RCC 7860 (cell line): ENCODE measurements around the gene C6orf132.

Experiments
- DNase-seq: peaks from one replicate; pipeline ENCODE4 v3.0.0-alpha.2; 2015; ENCODE audit warnings: low spot score
- FAIRE-seq: peaks from 2 replicates; lab custom pipeline; 2012; peaks lifted over from hg19 to GRCh38; lab: Jason Lieb, UNC

Gene C6orf132

DNA sequence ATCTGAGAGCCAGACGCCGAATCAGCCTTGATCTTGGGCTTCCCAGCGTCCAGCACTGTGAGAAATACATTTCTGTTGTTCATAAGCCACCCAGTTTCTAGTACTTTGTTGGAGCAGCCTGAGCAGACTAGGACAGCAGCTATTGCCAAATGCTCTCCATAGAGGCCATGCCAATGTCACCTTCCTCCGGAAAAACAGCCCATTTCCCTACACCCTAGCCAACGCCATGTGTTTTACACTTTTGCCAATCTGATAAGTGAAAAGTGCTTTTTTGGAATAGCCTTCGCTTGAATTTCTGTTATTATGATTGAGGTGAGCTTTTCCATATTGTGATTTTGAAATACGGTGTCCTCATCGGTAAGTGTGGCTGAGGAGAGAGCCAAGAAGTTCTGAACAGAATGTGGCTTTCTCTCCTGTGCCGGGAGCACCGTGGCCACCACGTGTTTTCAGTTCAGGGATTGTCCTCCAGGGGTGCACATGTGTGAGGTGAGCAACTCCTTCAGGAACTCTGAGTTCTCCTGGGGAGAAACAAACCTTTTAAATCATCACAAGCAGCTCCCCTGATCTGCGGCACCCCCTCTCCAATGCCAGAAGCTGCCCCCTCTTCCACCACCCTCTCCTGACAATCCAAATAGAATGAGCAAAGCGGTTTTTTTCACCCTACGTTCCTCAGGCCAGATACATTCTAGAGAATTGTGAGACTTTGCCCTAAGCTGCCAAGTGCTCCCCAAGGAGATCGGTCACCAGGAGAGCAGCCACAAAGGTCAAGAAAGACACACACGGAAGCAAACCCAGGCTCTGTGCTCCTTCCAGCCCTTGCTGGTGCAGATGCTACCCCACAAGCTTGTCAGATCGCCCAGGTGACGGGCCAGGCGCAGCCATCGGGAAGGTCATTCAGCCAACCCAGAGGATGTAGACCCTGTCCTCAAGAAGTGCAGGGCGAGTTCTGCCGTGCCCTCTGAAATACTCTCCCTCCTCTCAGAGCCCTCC is 56.1 kb downstream of the C6orf132 start:
- DNase-seq: no peak
- no peak for FAIRE-seq

DNA sequence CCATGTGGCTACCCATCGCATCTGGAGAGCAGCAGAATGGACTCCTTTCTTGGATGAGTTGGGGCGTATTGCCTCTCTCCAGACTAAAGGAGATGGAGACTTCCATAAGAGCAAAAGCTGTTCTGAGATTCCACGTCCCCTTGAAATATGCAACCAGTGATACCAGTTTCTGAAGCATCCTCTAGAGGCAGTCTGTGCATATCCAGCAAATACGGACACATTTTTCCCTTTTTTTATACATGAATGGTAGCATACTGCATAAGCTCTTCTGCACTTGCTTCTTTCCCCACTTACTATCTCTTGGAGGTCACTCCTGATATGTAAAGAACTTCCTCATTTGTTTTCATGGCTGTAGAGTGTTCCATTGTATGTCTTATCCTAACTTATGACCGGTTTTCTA is 57.5 kb downstream of the C6orf132 start:
- DNase-seq (no peak), FAIRE-seq (no peak)

DNA sequence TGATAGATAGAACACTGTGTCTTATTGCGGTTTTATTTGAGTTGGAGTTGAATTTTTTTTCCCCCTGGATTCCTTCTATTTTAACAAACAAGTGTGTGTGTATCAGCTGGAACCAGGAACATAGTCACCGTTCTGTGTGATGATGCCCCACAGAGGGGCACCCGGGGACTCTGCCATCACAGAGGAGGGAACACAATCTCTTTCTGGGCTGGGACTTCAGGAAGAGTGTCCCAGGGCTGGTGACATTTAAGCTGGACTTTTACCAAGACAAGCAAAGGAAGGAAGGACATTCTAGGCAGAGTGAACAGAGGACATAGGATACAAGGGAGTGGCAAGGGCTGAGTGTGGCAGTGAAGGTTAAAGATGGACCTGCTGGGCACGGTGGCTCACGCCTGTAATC is 58.9 kb downstream of the C6orf132 start:
- FAIRE-seq (no peak), DNase-seq (no peak)

DNA sequence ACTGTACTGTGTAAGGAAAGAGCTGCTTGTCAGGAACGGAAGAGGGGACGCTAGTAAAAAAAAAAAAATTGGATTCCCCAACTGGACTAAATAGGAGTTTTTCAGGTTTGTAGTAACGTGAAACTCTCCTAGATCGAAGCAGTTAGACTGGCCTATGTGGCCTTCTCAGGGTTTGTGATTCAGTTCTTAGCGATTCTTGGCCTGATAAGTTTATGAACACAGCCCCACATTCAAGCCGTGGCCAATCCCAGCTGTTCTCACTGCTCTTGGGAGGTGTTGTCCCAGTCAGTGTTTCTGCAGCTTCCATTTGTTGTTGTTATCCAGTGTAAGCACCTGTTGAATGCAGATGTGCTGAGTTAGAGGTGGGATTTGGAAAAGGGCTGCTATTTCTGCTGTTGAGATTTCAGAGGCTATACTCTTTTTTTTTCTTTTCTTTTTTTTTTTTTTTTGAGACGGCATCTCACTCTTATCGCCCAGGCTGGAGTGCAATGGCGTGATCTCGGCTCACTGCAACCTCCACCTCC is 62.4 kb downstream of the C6orf132 start:
- FAIRE-seq: no peak

DNA sequence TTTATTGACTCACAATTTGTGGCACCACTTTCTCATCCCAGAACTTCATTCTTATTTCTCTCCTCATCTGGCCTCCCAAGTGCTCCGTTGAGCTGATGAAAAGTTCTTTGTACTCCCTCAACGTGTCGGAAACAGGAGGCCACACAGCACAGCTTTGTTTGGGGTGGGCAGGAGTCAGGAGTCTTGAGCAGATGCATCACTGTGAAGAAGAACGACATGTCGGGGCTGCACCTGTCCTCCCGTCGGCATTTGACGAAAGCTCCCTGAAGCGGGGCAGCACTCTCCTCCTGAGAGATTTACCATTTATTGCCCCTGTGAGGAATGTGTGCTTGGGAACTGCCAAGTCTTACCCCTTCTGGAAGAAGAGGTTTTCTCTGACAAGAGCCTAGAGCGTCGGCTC is 64.0 kb downstream of the C6orf132 start:
- no peak for DNase-seq
- FAIRE-seq: no peak

More for the DNA sequence above, 62.4 kb downstream of the C6orf132 start:
- no peak for DNase-seq

DNA sequence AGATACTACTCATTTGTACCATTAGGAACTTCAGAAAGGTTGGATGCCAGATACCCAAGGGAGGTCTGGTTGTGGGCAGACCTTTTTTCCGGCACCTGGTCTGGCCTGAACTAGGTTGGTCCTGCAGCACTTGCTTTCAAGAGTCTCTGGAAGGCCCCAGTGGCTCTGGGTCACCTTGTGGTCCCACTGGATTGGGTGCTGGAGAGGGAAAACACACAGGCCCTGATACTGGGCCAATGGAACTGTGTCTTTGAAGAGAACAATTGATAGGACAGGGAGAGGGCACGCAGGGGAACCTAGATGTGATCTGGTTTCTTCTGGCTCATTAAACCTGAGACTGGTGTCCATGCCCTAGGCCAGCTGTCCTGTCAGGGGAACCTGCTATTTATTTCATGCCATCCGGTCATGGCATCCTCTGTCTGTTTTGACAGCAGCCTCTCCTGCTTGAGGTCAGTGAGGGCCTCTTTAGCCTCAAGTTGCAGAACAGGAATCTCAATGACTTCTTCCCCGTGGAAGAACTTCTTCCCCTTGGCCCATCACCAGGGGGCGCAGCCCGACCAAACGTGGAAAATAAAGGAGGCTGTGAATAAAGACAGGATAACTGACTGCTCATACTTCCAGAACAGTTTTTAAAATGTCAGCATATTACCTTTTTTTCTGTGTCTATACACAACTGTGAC is 67.1 kb downstream of the C6orf132 start:
- peak; percentile 43 for DNase-seq
- peak; percentile 40 for FAIRE-seq

DNA sequence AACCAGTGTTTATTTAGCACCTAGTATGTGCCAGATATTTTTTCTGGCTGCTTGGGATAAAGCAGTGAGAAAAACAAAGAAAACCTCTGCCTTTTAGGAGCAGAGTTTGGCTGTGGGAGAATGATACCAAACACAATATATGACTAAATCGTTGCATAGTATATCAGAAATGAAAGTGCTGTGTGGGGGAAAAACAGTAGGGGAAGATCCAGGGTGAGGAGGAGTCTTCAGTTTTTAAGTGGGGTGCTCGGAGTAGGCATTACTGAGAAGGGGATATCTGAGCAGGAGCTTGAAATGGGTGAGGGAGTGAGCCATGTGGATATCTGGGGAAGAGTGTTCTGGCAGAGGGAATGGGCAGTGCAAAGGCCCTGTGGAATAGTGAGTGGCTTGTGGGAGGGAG is 69.1 kb downstream of the C6orf132 start:
- DNase-seq (no peak), FAIRE-seq (no peak)

DNA sequence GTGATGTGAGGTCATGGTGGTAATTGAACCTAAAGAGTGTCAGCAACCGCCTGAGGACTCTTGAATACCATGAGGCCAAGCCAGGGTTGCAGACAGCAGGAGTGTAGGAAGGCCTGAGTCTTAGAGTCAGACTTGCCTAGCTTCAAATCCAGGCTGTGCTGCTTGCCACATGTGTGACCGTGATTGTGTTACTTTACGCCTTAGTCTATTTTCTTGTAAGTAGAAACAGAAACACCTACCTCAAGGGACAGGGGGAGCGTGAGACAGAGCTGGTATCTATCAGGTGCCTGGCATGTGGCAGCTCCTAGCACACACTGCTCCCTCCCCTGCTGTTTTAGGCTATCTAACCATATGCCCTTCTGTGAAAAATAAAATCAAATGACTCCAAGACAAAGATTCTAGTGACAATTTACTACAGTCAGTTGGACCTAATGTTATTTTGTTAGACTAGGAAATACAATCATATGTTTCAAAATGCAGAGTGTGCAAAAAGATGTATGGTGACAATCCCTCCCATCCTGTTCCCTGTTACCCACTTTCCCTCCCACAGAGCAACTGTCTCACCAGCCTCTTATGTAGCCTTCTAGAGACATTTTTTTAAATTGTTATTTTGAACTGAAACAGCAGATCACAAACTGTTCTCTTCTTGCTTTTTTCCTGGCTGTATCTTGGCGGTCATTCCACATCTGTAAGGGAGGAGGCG is 70.4 kb downstream of the C6orf132 start:
- FAIRE-seq: no peak
- no peak for DNase-seq

DNA sequence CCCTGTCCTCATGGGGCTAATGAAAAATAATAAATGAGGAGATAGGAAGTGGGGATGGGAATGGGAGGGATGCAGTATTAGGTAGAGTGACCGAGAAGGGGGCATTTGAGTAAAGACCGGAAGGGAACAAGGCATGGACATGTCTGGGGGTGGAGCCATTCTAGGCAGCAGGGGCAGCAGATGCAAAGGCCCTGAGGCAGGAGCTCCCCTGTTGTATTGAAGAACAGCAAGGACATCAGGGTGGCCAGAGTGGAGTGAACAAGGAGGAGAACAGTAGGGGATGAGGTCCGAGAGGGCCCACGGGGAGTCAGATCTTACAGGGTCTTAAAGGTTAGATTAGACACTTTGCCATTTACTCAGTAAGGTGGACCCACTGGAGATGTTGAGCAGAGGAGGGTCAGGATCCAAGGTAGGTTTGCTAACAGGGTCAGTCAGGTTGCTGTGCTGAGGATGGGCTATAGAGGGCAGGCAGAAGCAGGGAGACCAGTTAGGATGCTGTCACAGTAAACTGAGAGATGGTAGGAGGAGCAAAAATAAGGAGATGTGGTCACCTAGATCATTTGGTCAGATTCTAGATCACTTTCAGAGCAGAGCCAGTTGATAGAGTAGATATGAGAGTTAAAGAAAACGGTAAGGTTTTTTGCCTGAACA is 73.4 kb downstream of the C6orf132 start:
- DNase-seq: no peak
- no peak for FAIRE-seq

DNA sequence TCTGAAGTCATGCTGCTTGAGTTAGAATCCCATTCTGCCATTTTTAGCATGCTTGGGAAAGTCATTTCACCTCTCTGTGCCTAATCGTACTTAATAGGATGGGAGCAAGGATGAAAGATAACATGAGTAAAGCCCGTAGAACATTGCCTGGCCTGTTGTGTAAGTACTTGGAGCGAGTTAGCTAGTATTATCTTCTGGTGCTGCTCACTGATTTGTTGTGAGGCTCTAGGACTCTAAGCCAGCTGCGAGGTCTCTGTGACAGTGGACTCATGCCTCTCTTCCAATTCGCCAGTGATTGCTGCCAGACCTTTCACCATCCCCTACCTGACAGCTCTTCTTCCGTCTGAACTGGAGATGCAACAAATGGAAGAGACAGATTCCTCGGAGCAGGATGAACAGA is 74.2 kb downstream of the C6orf132 start:
- FAIRE-seq (no peak), DNase-seq (no peak)

DNA sequence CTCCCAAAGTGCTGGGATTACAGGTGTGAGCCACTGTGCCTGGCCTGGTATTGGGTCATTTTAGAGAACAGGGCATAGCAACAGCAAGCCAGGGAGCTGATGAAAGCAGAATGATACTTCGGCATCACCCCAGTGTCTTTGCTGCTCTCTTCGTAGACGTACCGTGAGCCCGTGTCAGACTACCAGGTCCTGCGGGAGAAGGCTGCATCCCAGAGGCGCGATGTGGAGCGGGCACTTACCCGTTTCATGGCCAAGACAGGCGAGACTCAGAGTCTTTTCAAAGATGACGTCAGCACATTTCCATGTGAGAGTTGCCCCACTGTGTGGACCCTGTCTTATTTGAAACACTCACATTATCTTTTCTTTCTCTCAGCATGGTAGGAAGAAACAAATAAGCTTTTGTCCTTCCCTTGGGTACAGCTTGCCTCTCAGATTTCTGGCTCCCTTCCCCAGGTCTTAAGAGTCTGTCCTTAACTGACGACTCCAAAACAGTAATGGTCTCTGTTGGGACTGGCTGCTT is 76.2 kb downstream of the C6orf132 start:
- no peak for FAIRE-seq

DNA sequence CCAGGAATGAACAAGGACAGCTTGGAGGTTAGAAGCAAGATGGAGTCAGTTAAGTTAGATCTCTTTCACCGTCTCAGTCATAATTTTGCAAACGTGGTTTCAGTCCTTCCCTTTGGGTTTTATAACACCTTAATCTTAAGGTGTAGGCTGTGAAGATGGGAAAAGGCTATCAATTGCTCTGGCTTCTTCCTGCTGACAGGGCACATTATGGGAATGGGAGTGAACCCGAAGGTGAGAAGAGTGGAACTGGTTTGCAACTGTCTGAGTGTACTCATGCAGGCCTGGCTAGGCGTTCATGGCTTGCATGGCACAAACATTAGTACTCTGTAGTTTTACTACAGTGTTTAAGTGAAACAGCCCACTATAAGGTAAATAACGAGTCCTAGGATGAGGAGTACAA is 82.7 kb downstream of the C6orf132 start:
- FAIRE-seq (no peak), DNase-seq (no peak)

More for the DNA sequence above, 76.2 kb downstream of the C6orf132 start:
- no peak for DNase-seq

DNA sequence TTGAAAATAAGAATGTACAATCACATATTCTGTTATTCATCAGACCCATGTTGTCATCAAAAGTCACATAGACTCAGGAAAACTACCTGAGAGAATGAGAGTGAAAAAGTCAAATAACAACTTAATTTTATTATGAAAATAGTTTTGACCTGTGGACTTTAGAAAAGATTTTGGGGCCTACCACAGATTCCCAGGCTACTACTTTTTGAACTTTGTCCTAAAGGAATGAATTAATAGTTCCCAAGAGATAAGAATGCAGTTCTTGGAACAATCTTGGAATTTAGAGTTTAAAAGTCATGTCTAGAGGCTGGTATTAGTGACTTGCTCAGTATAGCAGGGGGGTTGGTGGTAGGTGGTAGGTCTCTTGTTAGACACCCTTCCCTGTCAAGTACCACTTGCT is 88.8 kb downstream of the C6orf132 start:
- DNase-seq (no peak), FAIRE-seq (no peak)

DNA sequence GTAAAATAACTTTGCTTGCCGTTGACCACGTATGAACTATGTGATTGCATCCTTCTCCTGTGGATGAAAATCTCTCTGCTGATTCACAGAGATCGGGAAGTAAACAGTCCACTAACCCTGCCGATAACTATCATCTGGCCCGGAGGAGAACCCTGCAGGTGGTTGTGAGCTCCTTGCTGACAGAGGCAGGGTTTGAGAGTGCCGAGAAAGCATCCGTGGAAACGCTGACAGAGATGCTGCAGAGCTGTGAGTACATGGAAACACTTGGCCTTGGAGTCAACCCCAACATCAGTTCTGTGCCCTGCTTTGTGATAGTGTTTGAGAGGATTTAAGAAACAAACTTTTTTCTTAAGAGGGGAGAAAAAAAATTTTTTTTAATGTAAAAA is 91.2 kb downstream of the C6orf132 start:
- DNase-seq (no peak), FAIRE-seq (no peak)
